Activated naive CD4-positive, alpha-beta T cell treated with anti-CD3 and anti-CD28 coated beads, Interleukin-2, amount 50 U/mL, for 24 hours (primary cell): Measurements from ENCODE around the gene PRSS22.
"Not testable (repeated sequence)": the region's sequence is repeated elsewhere in the genome, so short reads cannot be mapped to it uniquely, and the experiment has no call there.

Experiments used
- H3K27ac Mint-ChIP-seq: one replicate; pipeline ENCODE4 v1.8.0; 2021; ENCODE audit warnings: mild to moderate bottlenecking, mixed read lengths
- H3K27me3 Mint-ChIP-seq: one replicate; pipeline ENCODE4 v1.8.0; 2021; ENCODE audit warnings: mixed read lengths
- H3K36me3 Mint-ChIP-seq: one replicate; pipeline ENCODE4 v1.8.0; 2021; ENCODE audit warnings: mixed read lengths
- H3K4me1 Mint-ChIP-seq: one replicate; pipeline ENCODE4 v1.8.0; 2021; ENCODE audit warnings: mixed read lengths
- H3K4me3 Mint-ChIP-seq: one replicate; pipeline ENCODE4 v1.8.0; 2021; ENCODE audit warnings: mild to moderate bottlenecking, mixed read lengths
- H3K9me3 Mint-ChIP-seq: one replicate; pipeline ENCODE4 v1.8.0; 2021; ENCODE audit warnings: mixed read lengths

The PRSS22 gene

GRCh38 chr16:2857451-2858244, at the start of gene PRSS22:
Gene PRSS22 (minus strand): TSS chr16:2858170. CDS start chr16:2858104, 66 bp downstream.
- H3K27ac Mint-ChIP-seq, result no peak within 1 kb of the TSS
- peaks cover 5% of the 10 kb centered on the region for H3K4me1 Mint-ChIP-seq
- H3K36me3 Mint-ChIP-seq, result no peaks in the 10 kb centered on the region
- peaks cover 8% of the 10 kb centered on the region for H3K27me3 Mint-ChIP-seq
- peaks cover 8% of the 10 kb centered on the region for H3K9me3 Mint-ChIP-seq
- H3K4me3 Mint-ChIP-seq, result peak within 1 kb of the TSS; percentile 85

GRCh38 chr16:2907084-2907753, 49.2 kb upstream of the PRSS22 start:
- not testable (repeated sequence) for H3K9me3 Mint-ChIP-seq, H3K27ac Mint-ChIP-seq, H3K27me3 Mint-ChIP-seq, H3K36me3 Mint-ChIP-seq
- peak overlapping the region; percentile 23 for H3K4me3 Mint-ChIP-seq
- H3K4me1 Mint-ChIP-seq, result peaks cover 26% of the 10 kb centered on the region

GRCh38 chr16:2905988-2906387, 48.0 kb upstream of the PRSS22 start:
- peak overlapping the region; percentile 87 for H3K4me3 Mint-ChIP-seq
- no peaks in the 10 kb centered on the region for H3K9me3 Mint-ChIP-seq
- H3K27me3 Mint-ChIP-seq, result no peaks in the 10 kb centered on the region
- peaks cover 19% of the 10 kb centered on the region for H3K4me1 Mint-ChIP-seq
- H3K27ac Mint-ChIP-seq, result no peak overlapping the region
- H3K36me3 Mint-ChIP-seq, result no peaks in the 10 kb centered on the region

GRCh38 chr16:2905241-2905987, 47.4 kb upstream of the PRSS22 start:
- peaks cover 19% of the 10 kb centered on the region for H3K4me1 Mint-ChIP-seq
- no peaks in the 10 kb centered on the region for H3K9me3 Mint-ChIP-seq
- peak overlapping the region; percentile 87 for H3K4me3 Mint-ChIP-seq
- no peaks in the 10 kb centered on the region for H3K27me3 Mint-ChIP-seq
- no peak overlapping the region for H3K27ac Mint-ChIP-seq
- no peaks in the 10 kb centered on the region for H3K36me3 Mint-ChIP-seq

- no peak overlapping the region for H3K27ac Mint-ChIP-seq
- H3K9me3 Mint-ChIP-seq, result no peaks in the 10 kb centered on the region
- H3K4me1 Mint-ChIP-seq, result peaks cover 19% of the 10 kb centered on the region
- H3K4me3 Mint-ChIP-seq, result peak overlapping the region; percentile 87
- H3K27me3 Mint-ChIP-seq, result no peaks in the 10 kb centered on the region
- no peaks in the 10 kb centered on the region for H3K36me3 Mint-ChIP-seq
Observed at GRCh38 chr16:2904922-2905240, 46.9 kb upstream of the PRSS22 start.

GRCh38 chr16:2904100-2904921, 46.3 kb upstream of the PRSS22 start:
- peak overlapping the region; percentile 87 for H3K4me3 Mint-ChIP-seq
- no peaks in the 10 kb centered on the region for H3K36me3 Mint-ChIP-seq
- H3K27ac Mint-ChIP-seq, result no peak overlapping the region
- H3K4me1 Mint-ChIP-seq, result peaks cover 19% of the 10 kb centered on the region
- H3K27me3 Mint-ChIP-seq, result no peaks in the 10 kb centered on the region
- H3K9me3 Mint-ChIP-seq, result no peaks in the 10 kb centered on the region

GRCh38 chr16:2902337-2903130, 44.6 kb upstream of the PRSS22 start:
- peaks cover 19% of the 10 kb centered on the region for H3K4me1 Mint-ChIP-seq
- no peaks in the 10 kb centered on the region for H3K9me3 Mint-ChIP-seq
- no peak overlapping the region for H3K4me3 Mint-ChIP-seq
- H3K27ac Mint-ChIP-seq, result no peak overlapping the region
- H3K36me3 Mint-ChIP-seq, result no peaks in the 10 kb centered on the region
- no peaks in the 10 kb centered on the region for H3K27me3 Mint-ChIP-seq

- Mint-ChIP-seq H3K27me3 (no peaks in the 10 kb centered on the region), H3K4me1 (peaks cover 7% of the 10 kb centered on the region), H3K27ac (no peak overlapping the region), H3K4me3 (no peak overlapping the region), H3K36me3 (no peaks in the 10 kb centered on the region), H3K9me3 (no peaks in the 10 kb centered on the region)
Observed at GRCh38 chr16:2900526-2901075, 42.6 kb upstream of the PRSS22 start.

- H3K9me3 Mint-ChIP-seq, result no peaks in the 10 kb centered on the region
- peaks cover 6% of the 10 kb centered on the region for H3K4me1 Mint-ChIP-seq
- no peak overlapping the region for H3K27ac Mint-ChIP-seq
- no peak overlapping the region for H3K4me3 Mint-ChIP-seq
- no peaks in the 10 kb centered on the region for H3K36me3 Mint-ChIP-seq
- no peaks in the 10 kb centered on the region for H3K27me3 Mint-ChIP-seq
Observed at GRCh38 chr16:2899564-2900072, 41.6 kb upstream of the PRSS22 start.

- Mint-ChIP-seq H3K27ac (no peak overlapping the region), H3K36me3 (no peaks in the 10 kb centered on the region), H3K4me3 (no peak overlapping the region)
Observed at GRCh38 chr16:2898831-2899563, 41.0 kb upstream of the PRSS22 start.

GRCh38 chr16:2897110-2897509, 39.1 kb upstream of the PRSS22 start:
- Mint-ChIP-seq H3K27ac (no peak overlapping the region), H3K36me3 (no peaks in the 10 kb centered on the region), H3K9me3 (no peaks in the 10 kb centered on the region), H3K27me3 (no peaks in the 10 kb centered on the region), H3K4me1 (no peaks in the 10 kb centered on the region), H3K4me3 (no peak overlapping the region)

More at GRCh38 chr16:2898831-2899563, 41.0 kb upstream of the PRSS22 start:
- no peaks in the 10 kb centered on the region for H3K27me3 Mint-ChIP-seq
- H3K4me1 Mint-ChIP-seq, result peaks cover 4% of the 10 kb centered on the region
- no peaks in the 10 kb centered on the region for H3K9me3 Mint-ChIP-seq

- Mint-ChIP-seq H3K4me3 (no peak overlapping the region), H3K4me1 (no peaks in the 10 kb centered on the region), H3K36me3 (no peaks in the 10 kb centered on the region), H3K27ac (no peak overlapping the region), H3K9me3 (no peaks in the 10 kb centered on the region), H3K27me3 (no peaks in the 10 kb centered on the region)
Observed at GRCh38 chr16:2896480-2897010, 38.6 kb upstream of the PRSS22 start.

- Mint-ChIP-seq H3K4me1 (no peaks in the 10 kb centered on the region), H3K36me3 (no peaks in the 10 kb centered on the region), H3K4me3 (no peak overlapping the region), H3K27ac (no peak overlapping the region), H3K27me3 (no peaks in the 10 kb centered on the region), H3K9me3 (no peaks in the 10 kb centered on the region)
Observed at GRCh38 chr16:2895813-2896212, 37.8 kb upstream of the PRSS22 start.
